GM12892 (cell line): ENCODE data around the gene NECAB2.

Experiments
- DNase-seq: peaks from one replicate; pipeline ENCODE4 v3.0.0; 2011; ENCODE audit not compliant: insufficient read length
- FAIRE-seq: peaks from 2 replicates; lab custom pipeline; 2011; peaks lifted over from hg19 to GRCh38; lab: Jason Lieb, UNC
- POLR2A ChIP-seq: IDR thresholded peaks from 2 replicates; pipeline ENCODE4 v1.6.1; 2011; ENCODE audit warnings: low read depth, low read length, control low read depth
- POLR2AphosphoS5 ChIP-seq: IDR thresholded peaks from 2 replicates; pipeline ENCODE4 v1.6.1; 2011; ENCODE audit warnings: low read depth, low read length, control low read depth
- TAF1 ChIP-seq: IDR thresholded peaks from 2 replicates; pipeline ENCODE4 v1.6.1; 2011; ENCODE audit warnings: low read depth, mild to moderate bottlenecking, control low read depth, low read length, borderline replicate concordance

NECAB2 gene

GRCh38 chr16:83965444-83966152 is 2.4 kb upstream of the NECAB2 start:
- no peak for TF ChIP-seq POLR2A
- no peak for TF ChIP-seq POLR2AphosphoS5
- no peak for TF ChIP-seq TAF1
- FAIRE-seq (no peak), DNase-seq (no peak)

- DNase-seq (no peak), FAIRE-seq (no peak)
- no peak for TF ChIP-seq POLR2AphosphoS5
- TF ChIP-seq POLR2A: no peak
- TF ChIP-seq TAF1: no peak
Measured at GRCh38 chr16:83966153-83966696, 1.8 kb upstream of the NECAB2 start.

- TF ChIP-seq TAF1: no peak
- TF ChIP-seq POLR2A: no peak
- no peak for TF ChIP-seq POLR2AphosphoS5
- no peak for DNase-seq
- no peak for FAIRE-seq
Measured at GRCh38 chr16:83967091-83967490, 953 bp upstream of the NECAB2 start.

GRCh38 chr16:83968306-83968851 is 335 bp downstream of the NECAB2 start:
- TF ChIP-seq POLR2AphosphoS5: no peak
- no peak for TF ChIP-seq POLR2A
- TF ChIP-seq TAF1: no peak
- DNase-seq: no peak
- no peak for FAIRE-seq

- no peak for TF ChIP-seq TAF1
- no peak for TF ChIP-seq POLR2A
- TF ChIP-seq POLR2AphosphoS5: no peak
- FAIRE-seq (no peak), DNase-seq (no peak)
Measured at GRCh38 chr16:83968891-83969649, 1.0 kb downstream of the NECAB2 start.

GRCh38 chr16:83969771-83970429 is 1.9 kb downstream of the NECAB2 start:
- DNase-seq (no peak), FAIRE-seq (no peak)
- TF ChIP-seq TAF1: no peak
- no peak for TF ChIP-seq POLR2A
- TF ChIP-seq POLR2AphosphoS5: no peak

- no peak for DNase-seq
- TF ChIP-seq TAF1 (no peak), POLR2AphosphoS5 (no peak), POLR2A (no peak)
- FAIRE-seq: no peak
Measured at GRCh38 chr16:83970430-83970815, 2.4 kb downstream of the NECAB2 start.

GRCh38 chr16:83971165-83972130 is 3.4 kb downstream of the NECAB2 start:
- FAIRE-seq (no peak), DNase-seq (no peak)
- no peak for TF ChIP-seq POLR2A
- TF ChIP-seq POLR2AphosphoS5: no peak
- TF ChIP-seq TAF1: no peak

GRCh38 chr16:83972256-83973008 is 4.4 kb downstream of the NECAB2 start:
- DNase-seq (no peak), FAIRE-seq (no peak)
- TF ChIP-seq POLR2AphosphoS5 (no peak), TAF1 (no peak), POLR2A (no peak)
